Mucosa of gallbladder (tissue), 1 donor: ENCODE measurements around the gene HECA. TPM values are rescaled to one million over a fixed set of nuclear protein-coding genes. Genes with fewer than 3 reads are reported as not detected.
"Not testable (repeated sequence)": the region's sequence is repeated elsewhere in the genome, so short reads cannot be mapped to it uniquely, and the experiment has no call there.

Source experiments
- DNase-seq: peaks from one replicate; pipeline ENCODE4 v3.0.0-alpha.2; 2020; ENCODE audit warnings: low spot score
- total RNA-seq: library from RNA; stranded (reverse); gene quantifications from one replicate; pipeline ENCODE4 v1.2.1, GENCODE V29; 2021
- donor health status: DM: no; HTN: no; CAD: no.

The HECA gene
- total RNA-seq, 1 donor from 2014 or later, result 31.8 TPM

DNA sequence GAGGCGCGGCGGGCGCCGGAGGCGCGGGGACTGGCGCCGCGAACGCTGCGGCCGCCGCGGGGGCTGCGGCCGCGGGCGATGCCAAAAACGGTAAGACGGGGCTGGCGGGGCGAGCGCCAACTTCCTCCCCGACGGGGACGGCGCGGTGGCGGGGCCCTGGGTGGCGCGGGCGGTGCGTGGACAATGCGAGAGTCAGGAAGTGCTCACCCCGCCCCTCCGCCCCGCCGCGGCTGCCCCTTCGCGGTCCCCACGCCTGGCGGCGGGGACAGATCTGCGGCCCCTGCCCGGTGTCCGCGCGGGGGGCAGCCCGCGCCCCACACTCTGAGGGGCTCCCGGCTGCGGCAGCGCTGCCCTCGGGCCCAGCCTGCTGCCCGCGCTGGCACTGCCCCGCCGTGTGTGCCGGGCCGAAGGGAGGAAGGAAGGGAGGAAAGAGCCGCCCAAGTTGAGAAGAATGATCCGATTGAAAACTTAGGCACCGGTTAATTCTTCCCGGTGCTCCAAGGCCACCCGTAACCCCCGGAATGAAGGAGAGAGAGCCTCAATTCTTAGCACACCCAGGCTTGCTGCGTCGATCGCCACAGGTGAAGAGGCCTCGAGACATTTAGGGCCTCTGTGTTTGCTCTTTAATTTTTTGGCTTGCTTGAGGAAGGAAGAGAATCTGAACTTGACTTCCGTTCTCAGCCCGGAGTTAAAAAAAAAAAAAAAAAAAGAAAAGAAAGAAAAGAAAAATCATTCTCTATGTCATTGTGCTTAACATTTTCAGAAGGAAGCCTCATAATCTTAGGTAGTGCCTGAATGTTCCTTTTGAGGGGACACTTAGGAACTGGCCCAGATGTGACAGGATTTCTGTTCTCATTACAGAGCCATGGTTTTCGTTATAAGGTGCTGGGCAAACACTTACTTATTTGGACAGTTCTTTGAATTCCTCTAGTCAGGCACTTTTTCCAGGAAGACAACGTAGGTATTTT is 982 bp downstream of the HECA start:
- DNase-seq, result peak; percentile 59

DNA sequence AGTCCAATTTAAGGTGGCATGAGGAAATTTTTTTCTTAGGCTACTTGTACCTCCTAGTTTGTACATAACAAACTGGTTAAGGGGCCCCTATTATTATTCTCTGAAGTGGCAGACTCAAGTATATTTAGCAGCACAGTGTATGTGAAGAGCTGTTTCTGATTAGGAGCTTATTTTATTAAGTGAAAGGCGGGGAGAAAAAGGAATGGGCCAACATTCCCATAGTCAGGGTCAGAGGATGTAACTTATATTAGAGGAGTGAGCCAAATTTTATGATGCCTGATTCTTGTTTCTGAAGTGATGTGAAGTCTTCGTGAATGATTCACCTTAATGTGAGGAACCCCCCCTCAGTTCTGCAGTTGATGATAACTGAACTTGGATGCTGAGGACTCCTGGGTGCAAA is 2.8 kb downstream of the HECA start:
- no peak for DNase-seq

DNA sequence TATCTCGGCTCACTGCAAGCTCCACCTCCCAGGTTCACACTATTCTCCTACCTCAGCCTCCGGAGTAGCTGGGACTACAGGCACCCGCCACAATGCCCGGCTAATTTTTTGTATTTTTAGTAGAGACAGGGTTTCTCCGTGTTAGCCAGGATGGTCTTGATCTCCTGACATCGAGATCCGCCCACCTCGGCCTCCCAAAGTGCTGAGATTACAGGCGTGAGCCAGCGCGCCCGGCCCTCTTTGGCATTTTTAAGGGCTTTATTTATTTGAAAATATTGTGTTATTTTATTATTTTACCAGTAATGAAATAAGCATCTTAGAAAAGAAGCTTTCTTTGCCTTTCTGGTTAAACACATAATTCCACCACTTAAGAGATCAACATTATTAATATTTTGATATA is 6.0 kb downstream of the HECA start:
- not testable (repeated sequence) for DNase-seq

DNA sequence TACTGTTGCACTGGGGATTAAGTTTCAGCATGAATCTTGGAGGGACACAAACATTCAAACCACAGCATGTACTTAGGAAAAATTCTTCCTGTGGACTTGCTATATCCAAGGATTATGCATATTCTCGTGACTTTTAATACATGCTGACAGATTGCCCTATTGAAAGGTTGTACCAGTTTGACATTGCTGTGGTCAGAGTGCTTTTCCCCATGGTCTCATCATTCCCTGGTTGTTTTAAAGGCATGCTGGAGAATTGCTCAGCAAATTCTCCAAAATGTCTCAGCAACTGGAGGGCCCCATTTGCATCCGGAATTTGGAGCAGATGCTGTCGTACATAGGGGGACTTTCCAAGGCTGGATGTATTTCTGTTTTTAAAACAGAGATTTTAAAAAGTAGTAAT is 7.4 kb downstream of the HECA start:
- DNase-seq, result no peak

DNA sequence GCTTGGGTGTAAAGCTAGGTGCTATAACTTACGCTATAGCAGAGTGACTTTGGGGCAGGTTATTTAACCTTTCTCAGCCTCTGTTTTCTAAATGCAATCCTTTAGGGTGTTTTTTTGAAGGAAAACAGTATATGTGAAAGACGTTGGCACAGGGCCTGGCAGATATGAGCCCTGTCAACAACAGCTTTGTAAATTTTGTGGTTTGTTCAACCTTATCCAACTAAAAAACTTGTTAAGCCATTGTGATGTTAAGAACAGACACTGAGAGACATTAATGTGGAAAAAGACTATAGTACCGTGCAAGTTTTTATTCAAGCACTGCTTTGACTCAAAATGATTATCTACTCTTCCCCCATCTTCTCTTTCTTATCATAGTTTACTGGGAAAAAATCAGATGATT is 8.2 kb downstream of the HECA start:
- DNase-seq, result no peak

DNA sequence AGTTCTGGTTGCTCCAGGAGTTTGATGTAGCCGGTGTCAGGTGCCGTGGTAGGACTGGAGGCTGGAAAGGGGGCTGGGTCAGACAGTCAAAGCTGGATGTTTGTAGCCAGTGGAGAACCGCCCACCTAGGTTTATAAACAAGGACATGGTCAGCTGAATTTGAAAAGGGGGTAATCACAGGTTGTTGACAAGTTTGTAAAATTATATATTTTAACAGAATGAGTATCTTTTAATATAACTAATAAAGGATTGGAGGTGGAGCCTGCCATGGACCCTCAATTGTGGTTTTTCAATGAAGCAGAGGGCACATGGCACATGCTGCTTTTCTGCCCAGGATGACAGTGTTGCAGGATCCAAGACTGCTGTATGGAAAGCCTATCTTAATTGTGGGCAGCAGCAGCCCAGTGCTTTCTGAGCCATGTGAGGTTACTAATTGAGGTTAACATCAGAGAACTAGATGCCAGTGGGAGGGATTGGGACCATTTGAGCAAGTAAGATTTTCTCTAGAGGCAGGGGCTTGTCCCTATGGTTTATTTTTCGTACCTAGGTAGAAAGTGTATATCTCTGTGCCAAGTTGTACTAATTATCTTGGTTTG is 9.7 kb downstream of the HECA start:
- no peak for DNase-seq

DNA sequence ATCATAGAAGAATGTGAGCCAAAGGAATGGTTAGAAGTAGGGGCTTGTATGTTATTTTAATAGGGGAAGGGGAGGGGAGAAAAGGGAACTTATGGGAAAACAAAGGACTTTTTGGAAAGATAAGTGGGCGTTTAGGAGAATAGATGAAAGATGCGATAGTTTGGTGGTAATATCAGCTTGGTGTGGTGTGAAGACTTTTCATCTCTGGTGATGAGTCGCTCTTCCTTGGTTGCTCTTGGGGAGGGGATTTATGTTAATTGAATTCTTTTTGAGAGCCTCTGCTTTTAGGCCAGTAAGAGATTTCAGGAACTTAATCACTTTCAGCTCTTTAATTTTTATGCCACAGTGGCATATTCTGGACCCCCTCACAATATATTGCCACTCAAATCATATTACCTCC is 10.8 kb downstream of the HECA start:
- DNase-seq, result no peak

DNA sequence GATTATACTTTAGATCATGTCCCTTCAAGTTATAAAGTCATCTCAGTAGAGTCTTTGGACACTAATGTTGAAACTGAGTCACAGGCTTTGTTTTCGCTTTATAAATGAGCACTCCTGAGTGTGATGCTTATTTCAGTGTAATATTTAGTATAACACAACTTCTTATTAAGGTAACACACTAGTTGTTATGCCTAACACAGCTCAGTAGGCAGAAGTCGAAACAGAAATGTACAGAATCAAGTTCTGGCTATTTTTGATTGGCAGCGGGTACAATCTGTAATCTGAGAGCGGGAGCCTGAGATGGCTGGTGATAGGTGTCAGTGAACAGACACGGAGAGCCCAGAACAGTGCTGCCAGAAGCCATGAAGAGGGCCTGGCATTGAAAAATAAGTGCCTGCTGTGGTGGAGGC is 11.4 kb downstream of the HECA start:
- DNase-seq, result no peak

DNA sequence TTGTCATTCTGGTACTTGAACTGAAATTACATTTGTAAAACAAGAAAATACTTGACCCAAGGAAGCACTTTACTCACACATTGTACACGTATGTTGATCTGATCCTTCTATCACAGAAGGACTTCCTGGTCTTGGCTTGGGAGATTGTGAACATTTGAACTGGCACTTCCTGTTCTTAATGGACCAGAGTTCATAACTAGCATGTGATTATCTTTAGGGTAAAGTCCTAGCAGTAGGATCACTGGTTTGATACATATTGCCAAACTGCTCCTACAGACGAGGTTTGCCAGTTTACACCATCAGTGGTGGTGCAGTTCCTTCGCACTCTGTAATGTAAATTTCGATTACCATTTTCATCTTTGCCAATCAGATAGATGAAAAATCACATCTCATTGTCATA is 12.7 kb downstream of the HECA start:
- DNase-seq, result no peak

DNA sequence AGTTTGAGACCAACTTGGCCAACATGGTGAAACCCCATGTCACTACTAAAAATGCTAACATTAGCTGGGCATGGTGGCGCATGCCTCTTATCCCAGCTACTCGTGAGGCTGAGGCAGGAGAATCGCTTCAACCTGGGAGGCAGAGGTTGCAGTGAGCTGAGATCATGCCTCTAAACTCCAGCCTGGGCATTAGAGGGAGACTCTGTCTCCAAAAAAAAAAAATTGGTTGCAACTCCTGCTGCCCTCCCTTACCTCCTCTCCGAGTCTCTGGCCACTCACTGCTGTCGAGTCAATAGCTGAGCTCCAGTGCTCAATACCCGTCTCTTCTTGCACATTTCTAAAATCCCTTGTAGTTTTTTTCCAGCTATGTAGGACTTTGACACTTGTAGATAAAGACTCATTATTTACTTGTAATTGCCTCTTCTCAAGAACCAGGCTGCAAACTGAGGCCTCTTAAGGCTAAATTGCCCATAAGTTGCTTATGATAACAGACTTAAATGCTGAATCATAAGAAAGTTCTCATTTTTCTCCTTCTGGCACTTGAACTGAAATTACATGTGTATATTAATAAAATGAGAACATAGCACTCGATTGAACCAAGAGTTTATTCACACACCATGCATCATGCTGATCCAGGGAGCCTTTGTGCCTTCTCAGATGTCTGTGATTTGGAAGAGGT is 13.8 kb downstream of the HECA start:
- DNase-seq, result no peak

DNA sequence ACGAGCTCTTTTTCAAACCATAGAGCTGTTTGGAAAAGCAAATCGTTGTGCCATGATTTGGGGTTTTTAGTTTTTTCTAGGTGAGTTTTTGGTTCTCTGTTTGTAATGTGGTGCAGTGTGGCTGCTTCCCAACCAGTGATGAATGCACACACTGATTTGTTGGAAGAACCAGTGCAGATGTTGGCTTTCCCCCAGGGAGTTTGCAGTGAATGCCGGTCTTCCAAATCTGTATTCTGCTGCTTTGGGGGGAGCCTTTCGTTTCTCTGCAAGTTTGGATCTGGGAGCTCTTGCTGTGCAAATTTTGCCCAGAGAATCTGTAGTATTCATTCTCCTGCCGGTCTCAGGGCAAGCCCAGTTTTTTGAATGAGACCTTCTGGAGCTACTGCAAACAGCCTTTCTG is 14.5 kb downstream of the HECA start:
- no peak for DNase-seq

DNA sequence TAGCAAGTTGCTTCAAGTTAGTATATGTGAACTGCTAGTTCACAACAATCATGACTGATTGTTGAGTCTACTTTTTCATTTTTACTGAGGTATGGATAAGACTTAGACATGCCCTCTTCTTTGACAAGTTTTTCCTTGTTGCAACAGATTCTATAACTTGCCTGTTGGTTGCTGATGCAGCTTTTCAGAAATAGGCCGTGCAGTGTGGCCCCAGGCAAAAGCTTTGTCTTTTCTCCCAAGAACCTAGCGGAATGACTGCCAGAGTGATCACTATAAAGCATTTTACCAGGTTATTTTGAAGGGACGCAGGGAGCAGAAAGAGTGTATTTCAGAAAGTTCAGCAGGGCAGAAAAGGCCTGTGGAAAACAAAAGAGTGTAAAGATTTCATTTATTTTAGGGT is 16.0 kb downstream of the HECA start:
- DNase-seq, result no peak

DNA sequence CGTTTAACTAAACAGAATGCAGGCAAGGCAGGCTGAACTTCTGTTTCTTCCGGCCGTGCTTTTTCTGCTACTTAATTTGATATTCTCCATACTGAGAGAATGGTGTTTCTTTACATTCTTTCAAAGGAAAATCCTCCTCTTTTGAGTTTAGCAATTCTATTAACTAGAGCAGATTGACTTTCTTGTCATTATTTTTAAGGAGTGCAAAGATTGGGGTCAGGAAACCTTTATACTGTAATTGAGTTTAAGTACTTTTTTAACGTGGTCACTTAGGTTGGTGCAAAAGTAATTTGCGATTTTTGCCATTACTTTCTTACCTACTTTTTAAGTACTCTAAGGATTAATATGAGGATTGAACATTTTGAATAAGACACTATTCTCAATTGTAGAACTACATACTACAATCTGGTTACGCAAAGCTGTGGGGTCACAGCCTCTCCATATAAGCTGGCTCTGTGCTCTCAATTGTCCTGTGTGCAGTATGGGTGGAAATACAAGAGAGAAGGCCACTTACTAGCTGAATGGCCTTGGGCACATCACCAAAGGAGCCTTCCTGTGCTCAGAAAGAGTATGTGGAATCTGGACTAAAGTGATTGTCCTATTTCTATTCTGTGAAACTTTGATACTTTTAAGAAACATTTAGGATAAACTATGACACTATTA is 16.7 kb downstream of the HECA start:
- no peak for DNase-seq

DNA sequence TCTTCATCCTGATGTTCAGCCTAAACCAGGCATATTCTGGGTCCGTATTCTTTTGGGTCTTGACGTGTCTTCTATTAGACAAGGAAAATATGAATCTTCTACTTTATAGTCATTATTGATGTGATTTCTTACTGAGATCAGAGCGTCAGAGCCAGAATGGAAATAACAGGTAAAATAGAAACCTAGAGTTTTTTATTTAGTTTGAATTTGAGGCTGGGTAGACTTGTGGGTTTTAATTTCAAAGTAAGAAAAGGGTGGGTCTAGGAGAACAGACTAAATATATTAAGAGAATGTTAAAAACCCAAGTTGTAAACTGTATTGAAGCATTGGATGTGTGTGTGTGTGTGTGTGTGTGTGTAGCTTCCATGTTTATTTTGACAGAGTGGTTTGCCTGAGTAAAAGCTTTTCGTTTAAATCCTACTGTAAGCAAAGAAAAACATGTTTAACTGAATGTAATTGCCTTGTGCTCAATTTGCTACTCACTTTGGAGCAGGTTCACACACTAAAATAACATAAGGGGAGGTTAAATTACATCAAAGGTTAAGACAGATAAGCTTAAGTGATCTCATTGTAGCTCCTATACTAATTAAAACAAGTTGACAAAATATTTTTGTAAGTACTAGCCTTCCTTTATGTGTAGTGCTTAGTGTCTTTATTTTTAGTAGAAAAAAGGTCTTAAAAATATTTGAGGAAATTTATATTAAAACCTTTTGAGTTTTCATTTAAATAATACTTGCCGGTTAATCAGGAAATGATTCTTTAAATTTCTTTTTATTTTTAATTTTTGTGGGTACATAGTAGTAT is 17.4 kb downstream of the HECA start:
- no peak for DNase-seq

DNA sequence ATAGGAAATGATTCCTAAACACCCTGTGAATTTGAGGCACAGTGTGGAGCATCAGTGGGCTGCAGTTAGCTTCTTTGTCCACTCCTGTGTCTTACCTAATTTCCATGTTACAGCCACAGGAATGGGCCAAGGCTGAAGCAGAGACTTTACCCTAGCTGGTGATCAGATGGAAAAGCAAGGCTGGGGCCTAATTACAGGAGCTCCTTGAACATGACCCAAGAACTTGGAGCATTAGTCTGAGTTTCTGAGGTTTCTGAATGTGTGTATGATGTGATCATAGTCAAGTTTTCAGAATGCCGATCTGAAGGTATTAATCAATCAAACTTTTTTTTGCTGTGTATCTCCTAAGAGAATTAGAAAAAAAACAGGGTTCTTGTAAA is 18.0 kb downstream of the HECA start:
- no peak for DNase-seq

DNA sequence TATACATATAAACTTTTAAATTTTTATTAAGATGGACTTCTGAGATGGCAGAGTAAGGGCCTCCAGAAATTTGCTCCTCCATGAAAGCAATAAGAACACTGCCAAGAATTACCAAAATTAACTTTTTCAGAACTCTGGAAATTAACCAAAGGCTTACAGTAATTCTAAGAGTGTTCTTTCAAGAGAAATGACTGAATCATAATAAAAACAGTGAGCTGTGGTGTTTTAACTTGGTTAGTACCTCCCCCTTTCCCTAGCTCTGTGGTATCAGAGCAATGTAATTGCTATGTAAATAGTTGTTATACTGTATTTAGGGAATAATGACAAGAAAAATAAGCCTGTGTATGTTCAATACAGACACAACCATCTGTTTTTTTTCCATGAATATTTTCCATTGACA is 19.0 kb downstream of the HECA start:
- DNase-seq, result no peak

DNA sequence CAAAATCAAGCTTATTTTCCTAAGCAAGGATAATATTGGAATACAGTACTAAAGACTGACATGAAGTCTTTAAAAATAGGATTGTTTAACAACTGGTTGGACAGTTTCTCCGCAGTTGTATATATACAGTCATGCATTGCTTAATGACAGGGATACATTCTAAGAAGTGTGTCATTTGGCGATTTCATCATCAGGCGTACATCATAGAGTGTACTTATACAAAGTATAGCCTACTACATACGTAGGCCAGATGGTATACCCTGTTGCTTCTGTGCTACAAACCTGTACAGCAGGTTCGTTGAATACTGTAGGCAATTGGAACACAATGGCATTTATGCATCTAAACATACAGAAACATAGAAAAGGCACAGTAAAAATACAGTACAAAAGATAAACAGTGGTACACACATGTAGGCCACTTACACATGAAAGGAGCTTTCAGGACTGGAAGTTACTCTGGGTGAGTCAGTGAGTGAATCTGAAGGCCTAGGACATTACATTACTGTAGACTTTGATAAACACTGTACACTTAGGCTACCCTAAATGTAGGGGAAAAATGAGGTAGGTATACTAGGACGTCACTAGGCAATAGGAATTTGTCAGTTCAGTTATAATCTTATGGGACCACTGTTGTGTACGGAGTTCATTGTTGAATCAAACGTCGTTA is 20.1 kb downstream of the HECA start:
- no peak for DNase-seq

DNA sequence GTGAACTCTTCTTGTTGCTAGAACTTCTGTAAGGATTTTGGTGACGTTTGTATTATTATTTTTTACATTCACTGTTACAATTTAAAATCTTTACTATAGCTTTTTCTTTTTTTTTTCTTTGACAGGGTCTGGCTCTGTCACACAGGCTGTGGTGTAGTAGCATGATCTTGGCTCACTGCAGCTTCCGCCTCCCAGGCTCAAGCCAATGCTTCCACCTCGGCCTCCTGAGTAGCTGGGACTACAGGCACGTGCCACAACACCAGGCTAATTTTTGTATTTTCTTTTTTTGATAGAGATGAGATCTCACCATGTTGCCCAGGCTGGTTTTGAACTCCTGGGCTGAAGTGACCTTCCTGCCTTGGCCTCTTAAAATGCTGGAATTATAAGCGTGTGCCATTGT is 21.2 kb downstream of the HECA start:
- DNase-seq, result no peak

DNA sequence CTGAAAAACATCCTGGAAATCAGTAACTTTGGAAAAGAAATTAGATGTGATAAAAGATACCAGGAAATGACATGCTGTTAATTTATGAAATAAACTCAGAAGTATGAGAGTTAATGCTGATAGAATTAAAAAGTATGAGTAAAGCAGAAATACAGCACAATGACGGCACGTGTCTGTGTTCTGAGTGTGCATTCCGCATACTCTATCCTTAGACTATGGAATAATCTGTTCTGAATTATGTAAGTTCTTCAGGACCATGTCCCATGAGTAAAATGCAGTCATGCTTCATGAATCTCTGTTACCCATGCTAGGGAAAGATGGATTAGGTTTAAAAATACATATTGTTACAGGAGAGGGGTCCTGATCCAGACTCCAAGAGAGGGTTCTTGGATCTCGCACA is 21.7 kb downstream of the HECA start:
- no peak for DNase-seq

DNA sequence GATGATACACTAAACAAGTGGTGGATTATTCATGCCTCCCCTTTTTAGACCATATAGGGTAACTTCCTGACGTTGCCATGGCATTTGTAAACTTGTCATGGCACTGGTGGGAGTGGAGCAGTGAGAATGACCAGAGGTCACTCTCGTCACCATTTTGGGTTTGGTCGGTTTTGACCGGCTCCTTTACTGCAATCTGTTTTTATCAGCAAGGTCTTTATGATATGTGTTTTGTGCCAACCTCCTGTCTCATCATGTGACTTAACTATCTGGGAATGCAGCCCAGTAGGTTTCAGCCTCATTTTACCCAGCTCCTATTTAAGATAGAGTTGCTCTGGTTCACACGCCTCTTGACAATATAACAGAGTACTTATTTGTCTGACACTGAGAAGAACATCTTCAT is 22.2 kb downstream of the HECA start:
- DNase-seq, result not testable (repeated sequence)

DNA sequence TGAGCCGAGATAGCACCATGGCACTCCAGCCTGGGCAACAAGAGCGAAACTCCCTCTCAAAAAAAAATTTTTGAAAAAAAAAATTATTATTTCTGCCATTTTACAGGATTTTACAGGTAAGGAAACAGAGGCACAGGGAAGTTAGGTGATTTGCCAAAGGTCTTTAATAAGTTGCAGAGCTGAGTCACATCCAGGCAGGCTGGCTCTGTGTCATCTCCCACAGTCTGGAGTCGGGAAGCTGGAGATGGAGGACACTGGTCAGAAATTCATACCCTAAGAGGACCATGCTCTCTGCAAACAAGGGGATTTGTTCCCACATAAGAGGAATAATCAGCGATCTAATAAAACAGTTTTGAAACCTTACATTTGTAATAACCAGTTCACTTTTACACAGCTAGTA is 24.1 kb downstream of the HECA start:
- DNase-seq, result no peak
